GM18526 (cell line): ENCODE data around the gene PCED1B.

Experiments
- POLR2A ChIP-seq: IDR thresholded peaks from 3 replicates; pipeline ENCODE4 v1.6.1; 2011; ENCODE audit not compliant: insufficient read length; ENCODE audit errors: extremely low read depth

Gene PCED1B

DNA sequence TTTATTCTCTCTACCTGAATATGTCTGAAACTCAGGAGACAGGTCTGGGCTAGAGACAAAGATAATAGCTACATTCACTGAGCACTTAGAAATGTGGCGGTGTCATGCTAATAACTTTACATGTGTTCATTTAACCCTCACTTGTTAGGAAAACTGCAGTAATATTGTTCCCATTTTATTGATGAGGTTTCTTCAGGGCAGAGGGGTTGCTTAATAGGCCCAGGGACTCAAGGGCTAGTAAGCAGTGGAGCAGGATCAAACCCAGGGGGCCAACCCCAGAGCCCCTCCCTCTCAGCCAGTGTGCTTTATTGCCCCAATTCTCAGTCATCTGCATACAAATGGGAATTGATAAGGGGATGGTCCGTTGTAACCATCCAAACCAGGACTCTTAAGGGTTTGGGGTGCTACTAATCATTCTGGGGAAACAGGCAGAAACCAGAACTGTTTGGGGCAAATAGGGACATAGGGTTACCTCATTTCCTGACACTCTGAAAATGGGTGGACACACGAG lies 143.2 kb downstream of the PCED1B start:
- no peak for TF ChIP-seq POLR2A

DNA sequence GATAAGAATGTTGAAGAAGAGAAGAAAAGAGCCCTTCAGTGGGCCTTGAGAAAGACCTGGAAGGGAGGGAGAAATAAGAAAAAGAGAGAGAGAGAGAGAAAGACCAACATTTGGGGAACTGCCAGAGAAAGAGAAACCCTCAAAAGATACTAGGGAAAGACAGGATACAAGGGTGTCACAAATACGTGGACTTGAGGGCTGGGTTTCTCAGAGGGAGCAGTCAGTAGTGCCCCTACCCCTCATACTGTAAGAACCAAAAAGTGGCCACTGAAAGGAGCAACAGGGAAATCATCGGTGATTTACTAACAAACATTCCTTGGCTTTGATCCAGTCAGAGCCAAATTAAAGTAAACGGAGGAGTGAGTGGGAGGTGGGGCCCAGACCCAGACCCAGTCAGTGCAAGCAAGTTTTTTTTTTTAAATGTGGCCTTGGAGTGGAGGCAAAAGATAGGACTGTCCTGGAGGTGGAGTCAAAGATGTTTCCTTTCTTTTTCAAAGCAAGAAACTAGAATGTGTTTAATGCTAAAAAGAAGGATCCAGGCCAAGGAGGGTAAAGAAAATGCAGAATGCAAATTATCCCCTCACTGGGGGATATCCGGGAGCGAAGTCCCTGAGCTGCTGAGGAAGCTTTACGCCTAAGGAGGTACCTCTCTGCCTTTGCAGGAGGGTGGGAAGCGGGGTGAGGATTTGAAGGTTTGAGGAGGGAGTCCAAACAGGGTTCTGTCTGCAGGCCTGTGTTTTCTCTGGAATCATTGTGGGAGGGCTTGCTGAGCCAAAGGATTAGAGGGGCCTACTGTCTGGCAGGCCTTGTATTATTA lies 143.8 kb downstream of the PCED1B start:
- TF ChIP-seq POLR2A, result no peak

DNA sequence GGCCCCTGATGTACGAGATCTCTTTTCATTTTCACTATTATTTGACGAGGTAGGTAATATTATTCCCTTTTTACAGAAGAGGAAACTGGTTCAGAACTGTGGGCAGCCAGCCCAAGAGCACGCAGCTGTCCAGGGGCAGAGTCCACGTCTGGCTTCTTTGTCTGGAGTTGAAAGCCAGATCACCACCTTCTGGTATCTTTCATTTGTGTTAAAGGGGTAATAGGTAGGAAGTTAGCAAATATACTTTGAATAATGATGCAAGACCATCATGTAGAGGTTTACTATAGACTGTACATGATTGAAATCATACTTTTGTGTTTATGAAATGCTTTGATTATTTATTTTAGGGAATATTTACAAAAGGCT lies 144.4 kb downstream of the PCED1B start:
- TF ChIP-seq POLR2A, result no peak

DNA sequence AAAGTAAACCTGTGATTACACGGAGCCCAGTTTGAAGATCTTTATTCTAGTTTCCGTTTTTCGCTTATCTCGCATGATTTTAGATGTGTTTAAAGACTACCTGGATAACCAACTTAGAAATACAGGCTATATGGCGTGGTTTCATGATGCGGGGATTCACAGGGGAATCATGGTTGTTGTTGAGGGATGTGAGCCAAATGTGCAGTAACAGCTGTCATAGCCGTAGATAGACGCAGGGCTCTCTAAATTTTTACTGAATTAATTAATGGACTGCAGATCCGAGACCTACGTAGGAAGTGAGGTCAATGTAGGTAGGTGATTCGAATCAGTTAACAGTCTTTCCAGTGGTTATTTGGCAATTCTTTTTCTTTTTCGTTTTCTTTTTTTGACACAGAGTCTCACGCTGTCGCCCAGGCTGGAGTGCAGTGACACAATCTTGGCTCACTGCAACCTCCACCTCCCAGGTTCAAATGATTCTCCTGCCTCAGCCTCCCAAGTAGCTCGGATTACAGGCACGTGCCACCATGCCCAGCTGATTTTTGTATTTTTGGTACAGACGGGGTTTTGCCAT lies 145.2 kb downstream of the PCED1B start:
- TF ChIP-seq POLR2A, result no peak

DNA sequence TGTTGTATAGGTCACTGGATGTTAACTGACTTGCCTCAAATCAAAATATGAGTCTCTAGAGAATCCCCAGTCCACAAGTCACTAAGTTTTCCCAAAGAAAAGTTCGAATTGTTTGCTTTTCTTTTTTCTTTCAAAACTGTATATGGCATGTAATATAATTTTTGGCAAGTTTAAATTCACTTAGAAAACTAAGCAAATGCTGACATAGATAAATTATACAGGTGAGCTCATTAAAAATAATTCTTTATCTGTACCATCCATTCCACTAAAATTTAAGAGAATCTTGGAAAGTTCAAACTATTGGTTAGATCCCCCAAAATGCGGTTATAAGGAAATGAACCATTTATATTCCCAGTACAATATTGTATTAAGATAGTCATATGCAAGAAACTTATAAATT lies 145.9 kb downstream of the PCED1B start:
- TF ChIP-seq POLR2A, result no peak

DNA sequence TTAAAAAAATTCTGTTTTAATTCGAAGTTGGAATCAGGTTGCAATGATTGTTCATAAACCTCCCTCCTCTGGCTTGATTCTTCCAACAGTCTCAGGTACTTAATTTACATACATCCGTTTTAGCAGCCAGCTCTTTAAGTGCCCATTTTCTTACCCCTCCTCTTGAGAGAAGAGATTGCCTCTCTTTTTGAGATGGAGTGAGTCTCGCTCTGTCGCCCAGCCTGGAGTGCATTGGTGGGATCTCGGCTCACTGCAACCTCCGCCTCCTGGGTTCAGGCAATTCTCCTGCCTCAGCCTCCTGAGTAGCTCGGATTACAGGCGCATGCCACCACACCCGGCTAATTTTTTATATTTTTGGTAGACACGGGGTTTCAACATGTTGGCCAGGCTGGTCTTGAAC lies 146.8 kb downstream of the PCED1B start:
- no peak for TF ChIP-seq POLR2A

DNA sequence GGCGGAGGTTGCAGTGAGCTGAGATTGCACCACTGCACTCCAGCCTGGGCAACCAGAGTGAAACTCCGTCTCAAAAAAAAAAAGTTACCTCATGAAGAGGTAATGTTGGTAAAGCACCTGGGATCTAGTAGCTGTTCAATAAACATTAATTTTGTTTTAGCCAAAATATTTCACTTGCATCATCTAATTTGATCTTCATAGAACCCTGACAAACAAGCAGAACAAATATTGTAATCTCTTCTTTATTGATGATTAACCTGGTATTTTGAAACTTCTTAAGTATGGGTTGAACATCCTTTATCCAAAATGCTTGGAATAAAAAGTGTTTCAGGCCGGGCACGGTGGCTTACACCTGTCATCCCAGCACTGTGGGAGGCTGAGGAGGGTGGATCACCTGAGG lies 149.4 kb downstream of the PCED1B start:
- TF ChIP-seq POLR2A, result no peak

DNA sequence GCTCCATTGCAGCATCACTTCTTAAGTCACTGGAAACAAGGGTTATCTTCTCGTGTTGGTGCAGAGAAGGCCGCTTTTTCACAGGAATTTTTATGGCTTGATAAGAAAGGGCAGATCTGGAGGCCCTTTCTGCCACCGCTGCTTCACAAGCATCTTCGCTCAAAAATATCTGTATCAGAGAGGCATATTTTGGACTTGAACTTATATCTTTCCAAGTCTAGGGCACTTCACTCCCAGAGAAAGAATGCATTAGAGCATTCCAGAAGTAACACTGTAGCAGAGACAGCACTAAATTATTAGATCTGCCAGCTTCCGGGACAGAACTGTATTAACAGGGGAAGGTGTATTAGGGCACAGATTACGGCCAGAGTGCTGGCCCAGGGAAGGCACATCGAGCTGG lies 152.0 kb downstream of the PCED1B start:
- TF ChIP-seq POLR2A, result no peak

DNA sequence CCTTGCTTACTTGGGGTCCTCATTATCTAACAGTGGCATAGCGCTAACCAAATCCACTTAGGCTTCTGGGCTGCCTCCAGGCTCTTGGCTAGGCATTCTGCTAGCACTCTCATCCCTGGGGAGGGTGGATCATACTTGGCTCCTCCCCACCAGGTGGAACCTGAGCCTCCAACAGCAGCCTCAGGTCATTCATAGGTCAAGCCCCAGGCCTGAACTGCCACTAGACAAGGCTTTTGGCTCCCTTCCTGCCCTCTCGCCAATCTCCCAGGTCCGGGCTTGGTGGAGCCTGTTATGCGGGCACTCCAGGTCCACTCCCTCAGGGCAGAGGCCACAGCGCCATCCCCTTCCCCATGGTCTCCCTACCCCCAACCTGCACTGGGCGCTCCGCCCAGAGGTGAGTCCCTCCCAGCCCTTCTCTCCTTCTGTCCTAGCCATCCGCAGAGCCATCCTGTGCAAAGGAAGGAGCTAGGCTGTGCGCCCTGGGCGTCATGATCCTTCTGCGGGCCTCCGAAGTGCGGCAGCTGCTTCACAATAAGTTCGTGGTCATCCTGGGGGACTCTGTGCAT lies 155.2 kb downstream of the PCED1B start:
- TF ChIP-seq POLR2A, result no peak

DNA sequence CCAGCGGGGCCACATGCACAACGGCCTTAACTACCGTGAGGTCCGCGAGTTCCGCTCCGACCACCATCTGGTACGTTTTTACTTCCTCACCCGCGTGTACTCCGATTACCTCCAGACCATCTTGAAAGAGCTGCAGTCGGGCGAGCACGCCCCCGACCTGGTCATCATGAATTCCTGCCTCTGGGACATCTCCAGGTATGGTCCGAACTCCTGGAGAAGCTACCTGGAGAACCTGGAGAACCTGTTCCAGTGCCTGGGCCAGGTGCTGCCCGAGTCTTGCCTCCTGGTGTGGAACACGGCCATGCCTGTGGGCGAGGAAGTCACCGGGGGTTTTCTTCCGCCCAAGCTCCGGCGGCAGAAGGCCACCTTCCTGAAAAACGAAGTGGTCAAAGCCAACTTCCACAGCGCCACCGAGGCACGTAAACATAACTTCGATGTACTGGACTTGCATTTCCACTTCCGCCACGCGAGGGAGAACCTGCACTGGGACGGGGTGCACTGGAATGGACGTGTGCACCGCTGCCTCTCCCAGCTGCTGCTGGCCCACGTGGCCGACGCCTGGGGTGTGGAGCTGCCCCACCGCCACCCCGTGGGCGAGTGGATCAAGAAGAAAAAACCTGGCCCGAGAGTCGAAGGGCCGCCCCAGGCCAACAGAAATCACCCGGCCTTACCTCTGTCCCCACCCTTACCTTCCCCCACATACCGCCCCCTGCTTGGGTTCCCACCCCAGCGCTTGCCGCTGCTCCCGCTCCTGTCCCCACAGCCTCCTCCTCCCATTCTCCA lies 156.0 kb downstream of the PCED1B start:
- TF ChIP-seq POLR2A, result no peak

DNA sequence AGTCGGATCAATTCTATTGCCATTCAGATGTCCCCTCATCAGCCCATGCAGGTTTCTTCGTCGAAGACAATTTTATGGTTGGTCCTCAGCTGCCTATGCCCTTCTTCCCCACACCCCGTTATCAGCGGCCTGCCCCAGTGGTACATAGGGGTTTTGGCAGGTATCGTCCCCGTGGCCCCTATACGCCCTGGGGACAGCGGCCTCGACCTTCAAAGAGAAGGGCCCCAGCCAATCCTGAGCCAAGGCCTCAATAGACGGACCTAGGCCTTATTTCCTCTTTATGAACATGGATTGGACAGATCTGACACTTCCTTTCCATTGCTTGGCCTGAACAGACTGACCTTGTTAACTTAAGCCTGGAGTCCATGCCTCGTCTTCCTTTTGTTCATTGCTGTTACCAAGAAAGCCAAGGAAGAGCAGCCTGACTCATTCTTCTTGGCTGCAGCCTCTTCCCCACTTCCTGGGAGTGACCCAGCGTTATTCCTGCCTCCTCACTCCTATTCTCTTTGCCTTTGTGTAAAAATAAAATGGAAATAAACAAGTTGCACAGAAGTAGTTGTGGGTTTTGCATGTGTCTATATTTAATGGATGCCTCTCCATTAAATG lies 156.8 kb downstream of the PCED1B start:
- TF ChIP-seq POLR2A, result no peak

DNA sequence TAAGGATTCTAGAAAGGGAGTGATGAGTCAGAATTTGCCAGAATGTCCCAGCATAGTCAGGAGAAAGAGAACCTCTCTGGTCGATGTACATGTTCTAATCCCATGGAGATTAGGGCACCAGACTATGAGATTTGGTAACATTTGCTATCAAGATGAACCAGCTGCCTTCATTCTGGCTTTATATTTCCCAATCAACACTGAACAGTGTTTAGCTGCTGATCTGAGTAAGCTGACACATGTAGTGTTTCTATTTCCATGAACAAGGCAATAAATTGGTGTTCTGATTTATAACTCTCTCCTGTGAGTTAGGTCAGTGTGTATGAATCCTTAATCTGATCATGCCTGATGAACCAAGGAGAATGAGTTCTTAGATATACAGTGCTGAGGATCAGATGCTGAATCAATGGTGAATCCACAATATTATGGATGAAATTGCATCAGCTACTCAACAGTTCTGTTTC lies 158.4 kb downstream of the PCED1B start:
- no peak for TF ChIP-seq POLR2A

DNA sequence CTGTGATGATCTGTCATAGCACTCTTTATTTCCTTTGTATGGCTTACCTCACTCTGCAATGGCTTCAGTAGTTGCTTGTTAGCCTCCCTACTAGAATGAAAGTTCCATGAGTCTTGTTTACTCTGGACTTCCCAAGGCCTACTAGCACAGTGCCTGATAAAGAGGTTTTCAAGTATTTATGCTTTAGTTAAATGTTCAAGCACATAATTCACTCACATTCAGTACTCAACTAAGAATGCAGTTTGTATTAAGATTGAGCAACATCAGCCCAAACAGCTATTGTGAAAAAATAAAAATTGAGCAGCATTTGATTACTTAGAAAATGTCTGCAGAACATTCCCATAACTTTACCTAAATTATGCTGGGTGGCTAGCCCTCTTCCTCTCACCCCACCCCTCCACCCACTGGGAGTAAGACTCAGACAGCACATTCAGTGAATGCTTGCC lies 159.3 kb downstream of the PCED1B start:
- no peak for TF ChIP-seq POLR2A

DNA sequence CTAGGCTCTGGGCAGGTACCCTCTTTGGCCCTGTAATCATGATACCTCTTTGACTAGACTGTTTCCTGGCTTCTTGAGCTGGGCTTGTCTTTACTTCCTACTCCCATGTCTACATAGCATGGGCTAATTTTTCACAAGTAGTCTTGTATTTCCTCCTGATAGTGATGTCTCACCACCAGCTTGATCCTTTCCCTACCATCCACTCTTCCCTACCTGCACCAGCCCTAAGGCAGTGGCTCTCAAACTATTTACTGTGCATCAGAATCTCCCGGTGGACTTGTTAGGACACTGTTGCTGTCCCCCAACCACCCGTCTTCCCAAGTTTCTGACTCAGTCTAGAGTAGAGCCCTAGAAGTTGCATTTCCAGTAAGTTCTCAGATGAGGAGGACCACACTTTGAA lies 163.0 kb downstream of the PCED1B start:
- no peak for TF ChIP-seq POLR2A

DNA sequence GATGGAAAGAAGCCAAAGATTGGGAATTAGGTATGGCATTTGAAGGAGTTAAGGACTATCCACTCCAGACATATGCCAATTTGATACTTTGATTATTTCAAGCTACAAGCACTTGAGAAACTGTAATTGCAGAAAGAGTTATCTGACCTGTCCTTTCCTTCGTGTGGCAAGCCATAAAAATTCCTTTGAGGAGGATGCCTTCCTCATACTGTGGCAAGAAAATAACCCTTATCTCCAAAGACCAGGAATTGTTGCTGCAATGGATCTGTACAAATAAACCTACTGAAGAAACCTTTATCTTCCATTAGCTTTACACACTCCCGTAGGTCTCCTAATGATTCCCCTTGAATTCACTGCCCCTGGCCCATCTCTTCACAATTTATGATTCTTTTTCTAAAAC lies 165.4 kb downstream of the PCED1B start:
- TF ChIP-seq POLR2A, result no peak
